Epithelial cell of proximal tubule (primary cell): ENCODE measurements around the gene WDR81. TPM values are rescaled to one million over a fixed set of nuclear protein-coding genes. Genes with fewer than 3 reads are reported as not detected.
"Not testable (repeated sequence)": the region's sequence is repeated elsewhere in the genome, so short reads cannot be mapped to it uniquely, and the experiment has no call there.

Experiments used
- DNase-seq: peaks from one replicate; pipeline ENCODE4 v3.0.0-alpha.2; 2011; ENCODE audit warnings: low read depth
- H3K4me3 ChIP-seq: 2 replicates; pipeline ENCODE4 v1.5.1; 2011; ENCODE audit warnings: low read depth, mild to moderate bottlenecking, low read length
- CTCF ChIP-seq: conservative IDR thresholded peaks from 2 replicates; pipeline ENCODE4 v1.5.1; 2012; ENCODE audit warnings: low read depth, mild to moderate bottlenecking, low read length
- total RNA-seq: library from RNA; depleted of rRNA; stranded (reverse); fragments of >200 nt; gene quantifications from 2 replicates; pipeline ENCODE4 v1.2.3, GENCODE V29; 2015

WDR81 gene
- total RNA-seq, 1 donor from 2014 or later: 20.9 TPM

GRCh38 chr17:1718362-1719165, 5.9 kb upstream of the WDR81 start:
- H3K4me3 ChIP-seq: peak overlapping the region; percentile 91
- DNase-seq: no peak
- no peak for TF ChIP-seq CTCF

GRCh38 chr17:1720856-1721386, 3.6 kb upstream of the WDR81 start:
- peak overlapping the region; percentile 32 for H3K4me3 ChIP-seq
- peak; percentile 99 for TF ChIP-seq CTCF
- no peak for DNase-seq

DNA sequence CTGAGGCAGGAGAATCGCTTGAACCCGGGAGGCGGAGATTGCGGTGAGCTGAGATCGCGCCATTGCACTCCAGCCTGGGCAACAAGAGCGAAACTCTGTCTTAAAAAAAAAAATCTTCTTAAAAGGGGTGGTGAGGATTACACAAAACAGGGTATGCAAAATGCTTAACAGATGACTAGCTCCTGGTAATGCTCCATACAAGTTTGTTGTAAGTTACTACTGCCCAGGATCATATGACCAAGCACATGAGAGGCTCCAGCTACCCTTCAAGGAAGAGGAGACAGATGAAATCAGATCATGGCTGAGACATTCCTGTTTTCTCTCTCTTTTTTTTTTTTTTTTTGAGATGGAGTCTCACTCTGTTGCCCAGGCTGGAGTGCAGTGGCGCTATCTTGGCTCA, 2.5 kb upstream of the WDR81 start:
- H3K4me3 ChIP-seq, DNase-seq: not testable (repeated sequence)

GRCh38 chr17:1724869-1725641, 551 bp downstream of the WDR81 start:
- no peak for DNase-seq

DNA sequence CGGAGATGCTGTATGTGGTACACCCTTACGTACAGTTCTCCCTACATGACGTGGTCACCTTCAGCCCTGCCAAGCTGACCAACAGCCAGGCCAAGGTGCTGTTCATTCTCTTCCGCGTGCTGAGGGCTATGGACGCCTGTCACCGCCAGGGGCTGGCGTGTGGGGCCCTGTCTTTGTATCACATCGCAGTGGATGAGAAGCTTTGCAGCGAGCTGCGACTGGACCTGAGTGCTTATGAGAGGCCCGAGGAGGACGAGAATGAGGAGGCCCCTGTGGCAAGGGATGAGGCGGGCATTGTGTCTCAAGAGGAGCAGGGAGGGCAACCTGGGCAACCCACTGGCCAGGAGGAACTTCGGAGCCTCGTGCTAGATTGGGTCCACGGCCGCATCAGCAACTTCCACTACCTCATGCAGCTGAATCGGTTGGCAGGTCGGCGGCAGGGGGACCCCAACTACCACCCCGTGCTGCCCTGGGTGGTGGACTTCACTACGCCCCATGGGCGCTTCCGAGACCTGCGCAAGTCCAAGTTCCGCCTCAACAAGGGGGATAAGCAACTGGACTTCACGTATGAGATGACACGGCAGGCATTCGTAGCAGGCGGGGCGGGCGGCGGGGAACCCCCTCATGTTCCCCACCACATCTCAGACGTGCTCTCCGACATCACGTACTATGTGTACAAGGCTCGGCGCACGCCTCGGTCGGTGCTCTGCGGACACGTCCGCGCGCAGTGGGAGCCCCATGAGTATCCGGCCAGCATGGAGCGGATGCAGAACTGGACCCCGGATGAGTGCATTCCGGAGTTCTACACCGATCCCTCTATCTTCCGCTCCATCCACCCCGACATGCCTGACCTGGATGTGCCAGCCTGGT, 1.4 kb downstream of the WDR81 start:
- H3K4me3 ChIP-seq: peak overlapping the region; percentile 80
- no peak for DNase-seq
- no peak for TF ChIP-seq CTCF

More at GRCh38 chr17:1724869-1725641, 551 bp downstream of the WDR81 start:
- peak overlapping the region; percentile 80 for H3K4me3 ChIP-seq
- no peak for TF ChIP-seq CTCF

- DNase-seq: no peak
- no peak for TF ChIP-seq CTCF
- no peak overlapping the region for H3K4me3 ChIP-seq
Measured at GRCh38 chr17:1726626-1727257, 2.2 kb downstream of the WDR81 start.
